SH-SY5Y (cell line): ENCODE results near the gene TUB.

Experiments
- GATA2 ChIP-seq: IDR thresholded peaks from 2 replicates; pipeline ENCODE4 v1.6.1; 2011; ENCODE audit warnings: mild to moderate bottlenecking, low read depth, low read length
- GATA3 ChIP-seq: IDR thresholded peaks from 2 replicates; pipeline ENCODE4 v1.6.1; 2011; ENCODE audit warnings: low read depth, mild to moderate bottlenecking, low read length, moderate library complexity

DNA sequence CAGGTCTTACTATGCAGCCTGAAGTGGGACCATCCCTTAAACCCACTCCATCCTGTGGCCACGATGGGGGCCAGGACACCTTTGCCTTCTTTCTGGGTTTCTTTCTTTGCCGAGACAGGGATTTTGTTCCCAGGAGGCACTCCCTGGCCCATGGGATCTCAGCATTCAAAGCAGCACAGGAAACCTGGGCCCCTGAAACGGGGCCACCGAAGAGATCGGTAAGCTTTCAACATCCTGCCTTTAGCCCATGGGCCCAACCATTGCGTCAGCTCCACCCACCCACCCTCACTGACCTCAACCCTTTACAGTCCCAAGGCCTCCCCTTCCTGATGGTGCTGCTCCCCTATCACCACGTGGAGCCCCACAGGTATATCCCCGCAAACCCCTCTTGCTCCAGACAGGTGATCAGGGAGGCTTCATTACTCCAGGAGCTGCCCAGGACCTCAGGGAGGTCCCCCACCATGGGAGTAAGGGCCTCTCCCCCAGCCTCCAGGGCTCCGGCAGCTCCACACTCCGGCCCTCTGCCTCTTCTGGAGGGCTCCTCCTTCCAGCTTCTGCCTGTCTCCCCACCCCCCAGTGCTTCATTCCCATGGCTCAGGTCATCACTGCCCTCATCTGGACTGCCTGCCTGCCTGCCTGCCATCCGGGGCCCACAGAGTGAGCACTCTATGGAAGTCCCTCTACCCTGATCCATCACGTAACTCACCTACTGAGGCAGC is 42.0 kb upstream of the TUB start:
- TF ChIP-seq GATA2 (no peak), GATA3 (no peak)
